ENCODE measurements around the gene USP12.

USP12 gene

GRCh38 chr13:27158335-27158734, 13.3 kb downstream of the USP12 start:
- Histone ChIP-seq H3K36me3 (ENCODE audit: insufficient read depth) (no peaks in the 10 kb centered on the region), H3K9ac (no peak overlapping the region), H3K27ac (no peak overlapping the region), H3K27me3 (ENCODE audit: insufficient read depth, low read depth) (no peaks in the 10 kb centered on the region), H3K4me1 (ENCODE audit: low read depth, poor library complexity, severe bottlenecking) (no peaks in the 10 kb centered on the region), H3K4me2 (no peak overlapping the region), H2AFZ (ENCODE audit: low read depth) (no peak overlapping the region), H3K79me2 (ENCODE audit: insufficient read depth, low read depth) (peaks cover 15% of the 10 kb centered on the region; the same call in 1 of the 2 replicates), H3K4me3 (IDR thresholded peaks at IDR 0.05; ENCODE audit: insufficient read depth, low read depth, low read length) (no peak overlapping the region), H4K20me1 (ENCODE audit: insufficient read depth) (no peaks in the 10 kb centered on the region)
- no peak for TF ChIP-seq CTCF (conservative IDR thresholded peaks at IDR 0.05; ENCODE audit: low read depth, low read length)

- H3K4me2 ChIP-seq, result no peak overlapping the region
- no peak for TF ChIP-seq CTCF (conservative IDR thresholded peaks at IDR 0.05; ENCODE audit: low read depth, low read length)
Measured at GRCh38 chr13:27151798-27152599, 19.6 kb downstream of the USP12 start.

GRCh38 chr13:27149702-27150101, 21.9 kb downstream of the USP12 start:
- no peaks in the 10 kb centered on the region for H3K36me3 ChIP-seq (ENCODE audit: insufficient read depth)
- H3K4me1 ChIP-seq (ENCODE audit: low read depth, poor library complexity, severe bottlenecking), result peaks cover 9% of the 10 kb centered on the region
- H3K27ac ChIP-seq, result no peak overlapping the region
- no peak overlapping the region for H3K9ac ChIP-seq
- no peaks in the 10 kb centered on the region; the same call in 1 of the 2 replicates for H3K79me2 ChIP-seq (ENCODE audit: insufficient read depth, low read depth)
- no peak for TF ChIP-seq CTCF (conservative IDR thresholded peaks at IDR 0.05; ENCODE audit: low read depth, low read length)
- no peak overlapping the region for H3K4me2 ChIP-seq
- H4K20me1 ChIP-seq (ENCODE audit: insufficient read depth), result no peaks in the 10 kb centered on the region
- H3K27me3 ChIP-seq (ENCODE audit: insufficient read depth, low read depth), result no peaks in the 10 kb centered on the region
- H3K4me3 ChIP-seq (IDR thresholded peaks at IDR 0.05; ENCODE audit: insufficient read depth, low read depth, low read length), result no peak overlapping the region
- no peak overlapping the region for H2AFZ ChIP-seq (ENCODE audit: low read depth)

More at GRCh38 chr13:27151798-27152599, 19.6 kb downstream of the USP12 start:
- H3K27me3 ChIP-seq (ENCODE audit: insufficient read depth, low read depth), result no peaks in the 10 kb centered on the region
- no peaks in the 10 kb centered on the region for H3K36me3 ChIP-seq (ENCODE audit: insufficient read depth)
- H3K9ac ChIP-seq, result no peak overlapping the region
- no peak overlapping the region for H2AFZ ChIP-seq (ENCODE audit: low read depth)
- no peaks in the 10 kb centered on the region; the same call in 1 of the 2 replicates for H3K79me2 ChIP-seq (ENCODE audit: insufficient read depth, low read depth)
- no peak overlapping the region for H3K27ac ChIP-seq
- H3K4me1 ChIP-seq (ENCODE audit: low read depth, poor library complexity, severe bottlenecking), result peaks cover 9% of the 10 kb centered on the region
- H4K20me1 ChIP-seq (ENCODE audit: insufficient read depth), result no peaks in the 10 kb centered on the region
- no peak overlapping the region for H3K4me3 ChIP-seq (IDR thresholded peaks at IDR 0.05; ENCODE audit: insufficient read depth, low read depth, low read length)

GRCh38 chr13:27148900-27149299, 22.7 kb downstream of the USP12 start:
- Histone ChIP-seq H3K4me1 (ENCODE audit: low read depth, poor library complexity, severe bottlenecking) (peaks cover 9% of the 10 kb centered on the region), H2AFZ (ENCODE audit: low read depth) (no peak overlapping the region), H3K4me3 (IDR thresholded peaks at IDR 0.05; ENCODE audit: insufficient read depth, low read depth, low read length) (no peak overlapping the region), H4K20me1 (ENCODE audit: insufficient read depth) (no peaks in the 10 kb centered on the region), H3K79me2 (ENCODE audit: insufficient read depth, low read depth) (no peaks in the 10 kb centered on the region; the same call in 1 of the 2 replicates), H3K9ac (no peak overlapping the region), H3K36me3 (ENCODE audit: insufficient read depth) (no peaks in the 10 kb centered on the region), H3K4me2 (no peak overlapping the region), H3K27ac (no peak overlapping the region), H3K27me3 (ENCODE audit: insufficient read depth, low read depth) (no peaks in the 10 kb centered on the region)
- TF ChIP-seq CTCF (conservative IDR thresholded peaks at IDR 0.05; ENCODE audit: low read depth, low read length), result no peak
